ENCODE data around the gene ERRFI1.

The ERRFI1 gene

GRCh38 chr1:8004113-8004802 is 21.9 kb downstream of the ERRFI1 start:
- in situ Hi-C loops (cut with MboI; ENCODE audit: low sequenced_read_pairs, unreplicated experiment) = no loop called here
- no peak for DNase-seq (ENCODE audit: low spot score)
- TF ChIP-seq, protein P1, sequence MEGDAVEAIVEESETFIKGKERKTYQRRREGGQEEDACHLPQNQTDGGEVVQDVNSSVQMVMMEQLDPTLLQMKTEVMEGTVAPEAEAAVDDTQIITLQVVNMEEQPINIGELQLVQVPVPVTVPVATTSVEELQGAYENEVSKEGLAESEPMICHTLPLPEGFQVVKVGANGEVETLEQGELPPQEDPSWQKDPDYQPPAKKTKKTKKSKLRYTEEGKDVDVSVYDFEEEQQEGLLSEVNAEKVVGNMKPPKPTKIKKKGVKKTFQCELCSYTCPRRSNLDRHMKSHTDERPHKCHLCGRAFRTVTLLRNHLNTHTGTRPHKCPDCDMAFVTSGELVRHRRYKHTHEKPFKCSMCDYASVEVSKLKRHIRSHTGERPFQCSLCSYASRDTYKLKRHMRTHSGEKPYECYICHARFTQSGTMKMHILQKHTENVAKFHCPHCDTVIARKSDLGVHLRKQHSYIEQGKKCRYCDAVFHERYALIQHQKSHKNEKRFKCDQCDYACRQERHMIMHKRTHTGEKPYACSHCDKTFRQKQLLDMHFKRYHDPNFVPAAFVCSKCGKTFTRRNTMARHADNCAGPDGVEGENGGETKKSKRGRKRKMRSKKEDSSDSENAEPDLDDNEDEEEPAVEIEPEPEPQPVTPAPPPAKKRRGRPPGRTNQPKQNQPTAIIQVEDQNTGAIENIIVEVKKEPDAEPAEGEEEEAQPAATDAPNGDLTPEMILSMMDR (IDR thresholded peaks at IDR 0.05; ENCODE audit: borderline replicate concordance, control extremely low read depth, extremely low read depth, insufficient read depth, missing control alignments) = no peak

GRCh38 chr1:8003438-8004112 is 22.5 kb downstream of the ERRFI1 start:
- TF ChIP-seq, protein P1 (IDR thresholded peaks at IDR 0.05; ENCODE audit: borderline replicate concordance, control extremely low read depth, extremely low read depth, insufficient read depth, missing control alignments) = no peak
- in situ Hi-C loops (cut with MboI; ENCODE audit: low sequenced_read_pairs, unreplicated experiment) = no loop called here
- DNase-seq (ENCODE audit: low spot score) = no peak

GRCh38 chr1:8002921-8003320 is 23.2 kb downstream of the ERRFI1 start:
- in situ Hi-C loops (cut with MboI; ENCODE audit: low sequenced_read_pairs, unreplicated experiment) = no loop called here
- no peak for DNase-seq (ENCODE audit: low spot score)
- TF ChIP-seq, protein P1 (IDR thresholded peaks at IDR 0.05; ENCODE audit: borderline replicate concordance, control extremely low read depth, extremely low read depth, insufficient read depth, missing control alignments) = no peak

GRCh38 chr1:8002329-8002910 is 23.7 kb downstream of the ERRFI1 start:
- in situ Hi-C loops (cut with MboI; ENCODE audit: low sequenced_read_pairs, unreplicated experiment) = no loop called here
- no peak for DNase-seq (ENCODE audit: low spot score)
- TF ChIP-seq, protein P1 (IDR thresholded peaks at IDR 0.05; ENCODE audit: borderline replicate concordance, control extremely low read depth, extremely low read depth, insufficient read depth, missing control alignments) = no peak

DNA sequence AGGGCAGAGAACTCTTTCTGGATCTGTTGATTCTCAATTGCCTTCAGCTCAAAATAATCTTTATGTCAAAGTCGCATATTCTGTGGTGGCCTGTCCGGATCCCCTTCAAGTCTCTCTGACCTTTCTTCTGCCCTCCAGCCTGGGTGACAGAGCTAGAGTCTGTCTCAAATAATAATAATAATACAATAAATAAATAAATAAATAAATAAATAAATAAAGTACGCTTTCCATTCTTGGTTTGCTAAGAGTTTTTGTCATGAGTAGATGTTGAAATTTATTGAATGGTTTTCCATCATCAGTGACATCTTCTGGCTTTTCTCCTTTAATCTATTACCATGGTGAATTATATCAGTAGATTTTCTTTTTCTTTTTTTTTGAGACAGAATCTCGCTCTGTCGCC is 30.7 kb downstream of the ERRFI1 start:
- in situ Hi-C loops (cut with MboI; ENCODE audit: low sequenced_read_pairs, unreplicated experiment) = no loop called here
- no peak for DNase-seq (ENCODE audit: low spot score)
- TF ChIP-seq, protein P1 (IDR thresholded peaks at IDR 0.05; ENCODE audit: borderline replicate concordance, control extremely low read depth, extremely low read depth, insufficient read depth, missing control alignments) = no peak

DNA sequence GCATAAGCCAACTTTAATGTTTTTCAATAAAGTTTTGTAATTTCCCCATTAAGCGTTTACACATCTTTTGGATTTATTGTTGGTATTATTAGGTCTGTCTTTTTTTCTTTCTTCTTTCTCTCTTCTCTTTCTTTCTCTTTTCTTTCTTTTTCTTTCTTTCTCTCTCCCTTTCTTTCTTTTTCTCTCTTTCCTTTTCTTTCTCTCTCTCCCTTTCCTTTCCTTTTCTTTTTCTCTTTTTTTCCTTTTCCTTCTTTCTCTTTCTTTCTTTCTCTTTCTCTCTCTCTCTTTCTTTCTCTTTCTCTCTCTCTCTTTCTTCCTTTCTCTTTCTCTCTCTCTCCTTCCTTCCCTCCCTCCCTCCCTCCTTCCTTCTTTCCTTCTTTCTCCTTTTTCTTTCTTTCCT is 31.3 kb downstream of the ERRFI1 start:
- TF ChIP-seq, protein P1 (IDR thresholded peaks at IDR 0.05; ENCODE audit: borderline replicate concordance, control extremely low read depth, extremely low read depth, insufficient read depth, missing control alignments) = no peak
- in situ Hi-C loops (cut with MboI; ENCODE audit: low sequenced_read_pairs, unreplicated experiment) = no loop called here
- DNase-seq (ENCODE audit: low spot score) = no peak
